MM.1S (cell line): ENCODE results near the gene UNKL.

Source experiments
- DNase-seq: peaks from one replicate; pipeline ENCODE4 v3.0.0-alpha.2; 2015
- H2AFZ ChIP-seq: fragments of 300-600 bp; sonication (generic); 2 replicates; pipeline ENCODE4 v1.6.0; 2016; ENCODE audit warnings: antibody characterized with exemption, low read length
- H3F3A ChIP-seq: fragments of 300-600 bp; sonication (generic); 2 replicates; pipeline ENCODE4 v1.6.1; 2016; ENCODE audit warnings: mild to moderate bottlenecking, antibody characterized with exemption, low read length, moderate library complexity, mixed read lengths; ENCODE audit not compliant: insufficient read depth
- H3K27ac ChIP-seq: fragments of 300-600 bp; sonication (generic); 2 replicates; pipeline ENCODE4 v1.5.1; 2016; ENCODE audit warnings: mild to moderate bottlenecking, low read length
- H3K27me3 ChIP-seq: fragments of 300-600 bp; sonication (generic); replicated peaks from 2 replicates; pipeline ENCODE4 v1.6.0; 2016; ENCODE audit warnings: low read length; ENCODE audit not compliant: insufficient read depth
- H3K36me3 ChIP-seq: fragments of 300-600 bp; sonication (generic); replicated peaks from 2 replicates; pipeline ENCODE4 v1.6.1; 2016; ENCODE audit warnings: mild to moderate bottlenecking, low read length, mixed read lengths; ENCODE audit not compliant: insufficient read depth
- H3K4me1 ChIP-seq: fragments of 300-600 bp; sonication (generic); 2 replicates; pipeline ENCODE4 v1.6.1; 2016; ENCODE audit warnings: low read length, mixed read lengths
- H3K4me2 ChIP-seq: fragments of 300-600 bp; sonication (generic); 2 replicates; pipeline ENCODE4 v1.6.0; 2016; ENCODE audit warnings: low read depth, low read length
- H3K4me3 ChIP-seq: fragments of 300-600 bp; sonication (generic); 2 replicates; pipeline ENCODE4 v1.5.1; 2016; ENCODE audit warnings: low read length, mixed read lengths
- H3K79me2 ChIP-seq: fragments of 300-600 bp; sonication (generic); 2 replicates; pipeline ENCODE4 v1.6.1; 2016; ENCODE audit warnings: mixed run types, low read length, mixed read lengths
- H3K9ac ChIP-seq: fragments of 300-600 bp; sonication (generic); 2 replicates; pipeline ENCODE4 v1.6.1; 2016; ENCODE audit warnings: low read length, mixed read lengths
- H3K9me2 ChIP-seq: fragments of 300-600 bp; sonication (generic); replicated peaks from 2 replicates; pipeline ENCODE4 v1.6.1; 2016; ENCODE audit warnings: mild to moderate bottlenecking, low read length, mixed read lengths; ENCODE audit not compliant: insufficient read depth
- H3K9me3 ChIP-seq: fragments of 300-600 bp; sonication (generic); replicated peaks from 2 replicates; pipeline ENCODE4 v1.6.1; 2016; ENCODE audit warnings: mild to moderate bottlenecking, low read length, mixed read lengths; ENCODE audit not compliant: insufficient read depth
- H4K20me1 ChIP-seq: fragments of 300-600 bp; sonication (generic); 2 replicates; pipeline ENCODE4 v1.6.1; 2016; ENCODE audit warnings: mild to moderate bottlenecking, low read length, moderate library complexity, mixed read lengths; ENCODE audit not compliant: insufficient read depth
- EZH2 ChIP-seq: fragments of 300-600 bp; sonication (generic); optimal IDR thresholded peaks from 2 replicates; pipeline ENCODE3; 2017; ENCODE audit warnings: low read depth, mild to moderate bottlenecking, antibody characterized with exemption, low read length, mixed read lengths
- EZH2phosphoT487 ChIP-seq: fragments of 300-600 bp; sonication (generic); IDR thresholded peaks from 2 replicates; pipeline ENCODE4 v1.6.1; 2018; ENCODE audit warnings: antibody characterized with exemption, low read length
- TF ChIP-seq, protein P1 (sequence below): fragments of 300-600 bp; sonication (generic); IDR thresholded peaks from 2 replicates; pipeline ENCODE4 v1.5.1; 2016; ENCODE audit warnings: antibody characterized with exemption, low read length, mixed read lengths

The UNKL gene

DNA sequence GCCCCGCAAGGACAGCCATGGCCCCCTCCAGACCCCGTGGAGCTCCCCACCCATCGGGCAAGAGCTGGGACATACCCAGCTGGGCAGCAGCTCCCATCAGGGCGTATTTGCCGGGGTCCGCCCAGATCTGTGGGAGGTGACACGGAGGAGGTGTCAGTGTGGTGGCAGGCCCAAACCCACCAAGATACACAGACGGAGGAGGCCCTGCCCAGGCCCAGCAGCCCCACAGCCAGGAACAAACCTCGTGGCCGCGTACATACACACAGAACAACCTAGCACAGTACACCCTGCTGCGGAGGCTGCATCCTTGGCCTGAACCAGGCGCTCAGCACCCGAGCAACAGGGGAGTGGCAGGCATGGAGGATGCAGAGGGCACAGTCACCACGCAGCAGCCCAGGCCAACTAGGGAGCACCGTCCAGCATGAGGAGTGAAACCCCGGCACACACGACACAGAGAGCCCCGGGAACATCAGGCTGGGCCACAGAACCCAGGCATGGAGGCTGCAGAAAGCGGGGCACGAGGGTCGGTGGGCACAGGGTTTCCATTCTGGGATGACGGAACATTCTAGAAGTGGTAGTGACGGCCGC is 34.8 kb upstream of the UNKL start:
- DNase-seq = no peak

DNA sequence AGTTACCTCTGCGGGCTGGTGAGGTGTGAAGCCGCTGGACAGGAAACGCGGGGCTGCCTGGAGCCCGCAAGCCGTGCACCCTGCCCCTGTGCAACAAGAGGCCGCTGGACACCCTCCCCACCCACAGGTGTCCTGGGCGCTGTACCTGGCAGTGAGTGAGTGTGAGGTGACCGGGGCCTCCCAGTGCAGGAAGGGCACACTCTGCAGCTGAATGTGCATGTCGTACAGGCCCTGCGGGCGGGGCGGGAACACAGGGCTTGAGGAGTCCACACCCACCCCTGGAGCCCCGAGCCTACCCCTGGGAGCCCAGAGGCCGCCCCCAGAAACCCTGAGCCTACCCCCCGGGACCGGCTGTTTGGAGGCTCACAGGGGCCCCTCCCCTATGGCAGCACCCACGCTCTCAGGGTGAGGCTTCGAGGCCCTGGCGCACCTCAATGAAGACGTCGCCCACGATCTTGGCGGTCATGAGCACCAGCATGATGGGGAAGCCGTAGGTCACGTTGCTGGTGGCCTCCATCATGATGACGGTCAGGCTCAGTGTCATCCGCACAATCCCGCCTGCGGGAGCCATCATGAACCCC is 34.1 kb upstream of the UNKL start:
- H3K79me2 ChIP-seq = no peaks in the 10 kb centered on the region
- no peaks in the 10 kb centered on the region for H3K4me1 ChIP-seq
- TF ChIP-seq EZH2phosphoT487 (no peak), EZH2 (no peak)
- TF ChIP-seq, protein P1, sequence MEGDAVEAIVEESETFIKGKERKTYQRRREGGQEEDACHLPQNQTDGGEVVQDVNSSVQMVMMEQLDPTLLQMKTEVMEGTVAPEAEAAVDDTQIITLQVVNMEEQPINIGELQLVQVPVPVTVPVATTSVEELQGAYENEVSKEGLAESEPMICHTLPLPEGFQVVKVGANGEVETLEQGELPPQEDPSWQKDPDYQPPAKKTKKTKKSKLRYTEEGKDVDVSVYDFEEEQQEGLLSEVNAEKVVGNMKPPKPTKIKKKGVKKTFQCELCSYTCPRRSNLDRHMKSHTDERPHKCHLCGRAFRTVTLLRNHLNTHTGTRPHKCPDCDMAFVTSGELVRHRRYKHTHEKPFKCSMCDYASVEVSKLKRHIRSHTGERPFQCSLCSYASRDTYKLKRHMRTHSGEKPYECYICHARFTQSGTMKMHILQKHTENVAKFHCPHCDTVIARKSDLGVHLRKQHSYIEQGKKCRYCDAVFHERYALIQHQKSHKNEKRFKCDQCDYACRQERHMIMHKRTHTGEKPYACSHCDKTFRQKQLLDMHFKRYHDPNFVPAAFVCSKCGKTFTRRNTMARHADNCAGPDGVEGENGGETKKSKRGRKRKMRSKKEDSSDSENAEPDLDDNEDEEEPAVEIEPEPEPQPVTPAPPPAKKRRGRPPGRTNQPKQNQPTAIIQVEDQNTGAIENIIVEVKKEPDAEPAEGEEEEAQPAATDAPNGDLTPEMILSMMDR = no peak
- H2AFZ ChIP-seq = no peak overlapping the region
- H3K27ac ChIP-seq = no peak overlapping the region
- no peaks in the 10 kb centered on the region for H3F3A ChIP-seq
- no peak overlapping the region for H3K4me3 ChIP-seq
- H4K20me1 ChIP-seq = no peaks in the 10 kb centered on the region
- H3K27me3 ChIP-seq = no peaks in the 10 kb centered on the region
- H3K9me2 ChIP-seq = no peaks in the 10 kb centered on the region
- no peak overlapping the region for H3K4me2 ChIP-seq
- H3K9me3 ChIP-seq = no peaks in the 10 kb centered on the region
- no peak for DNase-seq
- H3K36me3 ChIP-seq = no peaks in the 10 kb centered on the region
- no peak overlapping the region for H3K9ac ChIP-seq

More for the DNA sequence above, 34.8 kb upstream of the UNKL start:
- TF ChIP-seq EZH2 = no peak
- TF ChIP-seq, protein P1 = no peak
- TF ChIP-seq EZH2phosphoT487 = no peak
- H3K27me3 ChIP-seq = no peaks in the 10 kb centered on the region
- no peaks in the 10 kb centered on the region for H3K79me2 ChIP-seq
- H3K36me3 ChIP-seq = no peaks in the 10 kb centered on the region
- H2AFZ ChIP-seq = no peak overlapping the region
- H3K9me2 ChIP-seq = no peaks in the 10 kb centered on the region
- H4K20me1 ChIP-seq = no peaks in the 10 kb centered on the region
- H3K4me3 ChIP-seq = no peak overlapping the region
- no peaks in the 10 kb centered on the region for H3F3A ChIP-seq
- H3K4me1 ChIP-seq = no peaks in the 10 kb centered on the region
- H3K9me3 ChIP-seq = no peaks in the 10 kb centered on the region
- no peak overlapping the region for H3K9ac ChIP-seq
- no peak overlapping the region for H3K4me2 ChIP-seq
- H3K27ac ChIP-seq = no peak overlapping the region

DNA sequence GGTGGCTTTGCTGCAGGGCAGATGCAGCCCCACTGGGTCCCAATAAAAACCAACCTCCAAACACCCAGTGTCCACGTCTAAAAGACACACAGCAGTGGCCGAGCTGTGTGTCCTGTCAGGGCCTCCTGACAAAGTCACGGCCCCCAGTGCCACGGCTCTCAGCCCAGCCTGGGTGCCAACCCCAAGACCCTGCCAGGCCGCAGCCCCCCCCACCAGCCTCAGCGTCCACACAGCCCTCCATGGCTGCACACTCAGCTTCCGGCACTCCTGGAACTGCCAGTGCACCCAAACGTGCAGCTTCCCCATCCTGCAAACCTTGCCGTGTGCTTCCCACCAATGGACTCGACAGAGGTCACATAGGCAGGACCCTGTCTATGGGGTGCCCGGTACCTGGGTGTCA is 33.5 kb upstream of the UNKL start:
- Histone ChIP-seq H2AFZ (no peak overlapping the region), H3K27ac (no peak overlapping the region), H4K20me1 (no peaks in the 10 kb centered on the region), H3K36me3 (no peaks in the 10 kb centered on the region), H3K9me3 (no peaks in the 10 kb centered on the region), H3K79me2 (no peaks in the 10 kb centered on the region), H3K9me2 (no peaks in the 10 kb centered on the region), H3F3A (no peaks in the 10 kb centered on the region), H3K4me3 (no peak overlapping the region), H3K4me1 (no peaks in the 10 kb centered on the region), H3K27me3 (no peaks in the 10 kb centered on the region), H3K4me2 (no peak overlapping the region), H3K9ac (no peak overlapping the region)
- TF ChIP-seq EZH2phosphoT487 (no peak), EZH2 (no peak)
- TF ChIP-seq, protein P1 = no peak
- DNase-seq = no peak
